ENCODE data around the gene SAPCD1. TPM values are rescaled to one million over a fixed set of nuclear protein-coding genes. Genes with fewer than 3 reads are reported as not detected.

SAPCD1 gene
- total RNA-seq, 1 donor from 2014 or later = 9.0 TPM

DNA sequence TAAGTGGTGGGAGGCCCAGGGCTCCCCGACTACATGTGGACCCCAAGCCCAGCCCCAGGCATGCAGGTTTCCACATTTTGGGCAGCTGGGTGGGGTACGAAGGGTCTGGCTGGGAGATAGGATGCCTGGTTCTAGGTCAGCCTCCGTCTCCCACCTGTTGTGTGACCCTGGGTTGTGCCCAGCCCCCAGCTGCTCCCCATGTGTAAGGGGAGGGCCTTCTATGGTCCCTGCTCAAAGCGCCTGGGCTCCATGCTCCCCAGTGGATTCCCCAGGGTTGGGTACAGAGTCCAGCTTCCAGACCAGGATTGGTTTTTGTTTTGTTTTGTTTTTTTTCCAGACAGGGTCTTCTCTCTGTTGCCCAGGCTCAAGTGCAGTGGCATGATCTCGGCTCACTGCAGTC is 15.7 kb downstream of the SAPCD1 start:
- Mint-ChIP-seq H3K4me3 (no peak overlapping the region), H3K4me1 (peaks cover 24% of the 10 kb centered on the region), H3K27ac (no peak overlapping the region), H3K27me3 (no peaks in the 10 kb centered on the region), H3K36me3 (ENCODE audit: low read depth) (peaks cover 48% of the 10 kb centered on the region), H3K9me3 (no peaks in the 10 kb centered on the region)
- CTCF ChIA-PET = interaction anchor here (1.8 kb wide), 1 partner anchor 13 kb away, joined by 5 read pairs; no protein-coding TSS in a partner anchor
- intact Hi-C loops (cut with micrococcal nuclease) = no loop called here
- TF ChIP-seq, protein P1, sequence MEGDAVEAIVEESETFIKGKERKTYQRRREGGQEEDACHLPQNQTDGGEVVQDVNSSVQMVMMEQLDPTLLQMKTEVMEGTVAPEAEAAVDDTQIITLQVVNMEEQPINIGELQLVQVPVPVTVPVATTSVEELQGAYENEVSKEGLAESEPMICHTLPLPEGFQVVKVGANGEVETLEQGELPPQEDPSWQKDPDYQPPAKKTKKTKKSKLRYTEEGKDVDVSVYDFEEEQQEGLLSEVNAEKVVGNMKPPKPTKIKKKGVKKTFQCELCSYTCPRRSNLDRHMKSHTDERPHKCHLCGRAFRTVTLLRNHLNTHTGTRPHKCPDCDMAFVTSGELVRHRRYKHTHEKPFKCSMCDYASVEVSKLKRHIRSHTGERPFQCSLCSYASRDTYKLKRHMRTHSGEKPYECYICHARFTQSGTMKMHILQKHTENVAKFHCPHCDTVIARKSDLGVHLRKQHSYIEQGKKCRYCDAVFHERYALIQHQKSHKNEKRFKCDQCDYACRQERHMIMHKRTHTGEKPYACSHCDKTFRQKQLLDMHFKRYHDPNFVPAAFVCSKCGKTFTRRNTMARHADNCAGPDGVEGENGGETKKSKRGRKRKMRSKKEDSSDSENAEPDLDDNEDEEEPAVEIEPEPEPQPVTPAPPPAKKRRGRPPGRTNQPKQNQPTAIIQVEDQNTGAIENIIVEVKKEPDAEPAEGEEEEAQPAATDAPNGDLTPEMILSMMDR (IDR thresholded peaks at IDR 0.05) = no peak
- no peak for DNase-seq
- ATAC-seq (ENCODE audit: low read depth) = no peak
- POLR2A ChIA-PET = interaction anchor here (0.7 to 1.9 kb wide), 6 partner anchors 12 to 55 kb away, joined by 3 to 12 read pairs (median 6); partner anchors contain the start of genes LSM2, MSH5 and VARS1

DNA sequence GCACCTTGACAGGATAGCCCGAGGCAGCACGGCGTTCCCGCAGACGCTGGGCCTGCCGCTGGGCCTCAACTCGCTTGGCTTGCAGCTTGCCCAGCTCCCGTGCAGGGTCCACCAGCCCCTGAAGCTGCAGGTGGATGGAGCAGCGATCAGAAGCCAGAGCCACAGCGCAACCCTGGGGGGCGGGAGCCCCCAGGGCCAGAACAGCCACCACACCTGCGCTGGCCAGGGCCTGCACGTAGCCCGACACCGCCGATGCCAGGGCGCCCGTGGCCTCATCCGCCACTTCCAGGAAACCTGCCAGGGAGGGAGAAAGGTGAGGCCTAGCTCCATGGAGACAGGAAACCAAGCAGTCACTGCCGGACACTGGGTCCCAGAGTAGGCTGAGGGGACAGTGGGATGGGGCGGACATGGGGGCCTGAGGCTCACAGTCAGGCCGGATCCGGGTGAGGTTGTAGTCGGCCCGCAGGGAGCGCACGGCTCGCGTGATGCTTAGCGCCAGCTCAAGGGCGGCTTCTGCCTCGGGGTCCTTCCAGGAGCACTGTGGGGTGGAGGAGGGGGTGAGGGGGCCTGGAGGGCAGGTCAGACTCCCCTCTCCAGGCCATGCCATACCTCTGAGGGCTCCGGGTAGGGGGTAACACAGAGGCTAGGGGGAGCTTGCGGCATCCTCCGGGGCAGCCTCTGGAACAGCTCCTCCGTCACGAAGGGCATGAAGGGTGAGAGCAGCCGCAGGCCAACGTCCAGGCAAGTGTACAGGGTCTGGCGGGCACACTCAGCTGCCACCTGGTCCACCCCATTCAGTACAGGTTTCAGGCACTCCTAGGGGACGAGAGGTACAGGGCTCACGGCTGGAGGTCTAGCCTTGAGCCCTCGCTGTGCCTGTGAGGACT is 16.8 kb downstream of the SAPCD1 start:
- Mint-ChIP-seq H3K4me1 (peaks cover 24% of the 10 kb centered on the region), H3K9me3 (no peaks in the 10 kb centered on the region), H3K4me3 (no peak overlapping the region), H3K27ac (no peak overlapping the region), H3K36me3 (ENCODE audit: low read depth) (peaks cover 52% of the 10 kb centered on the region), H3K27me3 (no peaks in the 10 kb centered on the region)
- POLR2A ChIA-PET = interaction anchor here (0.6 kb wide), 2 partner anchors 42 to 128 kb away, joined by 3 to 6 read pairs; no protein-coding TSS in a partner anchor
- CTCF ChIA-PET = interaction anchor here (1.3 to 1.8 kb wide), 2 partner anchors 9 to 12 kb away, joined by 3 to 5 read pairs; no protein-coding TSS in a partner anchor
- ATAC-seq (ENCODE audit: low read depth) (no peak), DNase-seq (no peak)
- TF ChIP-seq, protein P1 (IDR thresholded peaks at IDR 0.05) = no peak
- intact Hi-C loops (cut with micrococcal nuclease) = no loop called here

DNA sequence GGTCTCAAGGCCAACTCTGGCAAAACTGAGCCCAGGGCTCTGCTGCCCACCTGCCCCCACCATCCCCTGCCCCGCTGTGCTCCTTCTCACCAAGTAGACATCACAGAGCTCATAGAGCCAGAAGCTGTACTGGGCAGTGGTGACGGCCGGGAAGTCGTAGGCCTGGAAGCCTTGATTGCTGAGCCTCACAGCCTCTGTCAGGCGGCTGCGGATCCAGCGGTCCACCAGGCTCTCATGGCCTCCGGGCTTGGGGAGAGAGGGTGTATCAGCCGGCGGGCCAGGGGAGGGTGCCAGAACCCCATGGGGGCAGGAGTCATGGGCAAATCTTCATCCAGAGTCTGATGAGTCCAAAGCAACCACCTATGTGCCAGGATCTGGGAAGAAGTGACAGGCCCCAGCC is 17.5 kb downstream of the SAPCD1 start:
- POLR2A ChIA-PET = interaction anchor here (0.7 kb wide), 1 partner anchor 42 kb away, joined by 3 read pairs; no protein-coding TSS in a partner anchor
- Mint-ChIP-seq H3K27me3 (no peaks in the 10 kb centered on the region), H3K9me3 (no peaks in the 10 kb centered on the region), H3K4me1 (peaks cover 24% of the 10 kb centered on the region), H3K4me3 (no peak overlapping the region), H3K27ac (no peak overlapping the region), H3K36me3 (ENCODE audit: low read depth) (peaks cover 59% of the 10 kb centered on the region)
- intact Hi-C loops (cut with micrococcal nuclease) = no loop called here
- TF ChIP-seq, protein P1 (IDR thresholded peaks at IDR 0.05) = no peak
- DNase-seq = no peak
- no peak for ATAC-seq (ENCODE audit: low read depth)
- CTCF ChIA-PET = interaction anchor here (1.3 kb wide), 1 partner anchor 10 kb away, joined by 3 read pairs; no protein-coding TSS in a partner anchor

DNA sequence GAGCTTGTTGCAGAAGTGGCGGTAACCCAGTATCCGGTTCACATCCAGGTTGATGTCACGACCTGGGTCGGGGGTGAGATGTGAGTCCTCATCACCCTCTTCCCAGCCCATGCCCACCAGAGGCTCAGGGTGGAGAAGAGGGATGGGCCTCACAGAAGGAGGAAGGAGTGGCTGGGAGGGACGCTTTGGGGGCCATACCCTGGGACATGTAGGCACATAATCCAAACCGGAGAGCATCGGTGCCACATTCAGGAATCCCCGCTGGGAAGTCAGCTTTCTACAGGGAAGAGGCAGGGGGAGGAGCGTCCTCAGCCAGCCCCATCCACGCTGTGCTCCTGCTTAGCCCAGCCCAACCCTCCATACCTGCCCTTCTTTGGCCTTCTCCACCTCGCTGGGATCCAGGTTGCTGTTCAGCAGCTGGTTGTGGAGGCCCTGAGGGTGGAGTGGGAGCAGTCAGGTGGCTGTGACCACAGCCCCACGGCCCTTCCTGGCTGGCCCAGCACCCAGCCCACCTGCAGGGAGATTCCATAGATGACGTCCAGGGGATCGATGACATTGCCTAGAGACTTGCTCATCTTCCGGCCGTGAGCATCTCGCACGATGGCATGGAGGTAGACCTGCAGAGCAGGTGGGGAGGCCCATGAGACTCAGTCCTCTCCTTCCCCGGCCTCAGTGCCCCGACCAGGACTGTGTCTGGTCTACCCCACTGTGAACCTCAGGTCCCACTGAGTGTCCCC is 18.2 kb downstream of the SAPCD1 start:
- ChIA-PET POLR2A (interaction anchor here (0.7 kb wide), 1 partner anchor 43 kb away, joined by 3 read pairs; no protein-coding TSS in a partner anchor), CTCF (interaction anchor here (1.3 kb wide), 1 partner anchor 11 kb away, joined by 3 read pairs; no protein-coding TSS in a partner anchor)
- H3K4me3 Mint-ChIP-seq = no peak overlapping the region
- no peaks in the 10 kb centered on the region for H3K9me3 Mint-ChIP-seq
- H3K27ac Mint-ChIP-seq = no peak overlapping the region
- TF ChIP-seq, protein P1 (IDR thresholded peaks at IDR 0.05) = no peak
- no peaks in the 10 kb centered on the region for H3K27me3 Mint-ChIP-seq
- ATAC-seq (ENCODE audit: low read depth) = no peak
- H3K4me1 Mint-ChIP-seq = peaks cover 18% of the 10 kb centered on the region
- H3K36me3 Mint-ChIP-seq (ENCODE audit: low read depth) = peaks cover 66% of the 10 kb centered on the region
- DNase-seq = no peak
- intact Hi-C loops (cut with micrococcal nuclease) = no loop called here

Measured in activated B cell treated with CpG ODN at 0.5 μM for 24 hours (primary cell).